ENCODE data around the gene SMNDC1. TPM values are rescaled to one million over a fixed set of nuclear protein-coding genes. Genes with fewer than 3 reads are reported as not detected.

Gene SMNDC1
- total RNA-seq, 2 experiments from 2014 or later = 40.2 to 48.1 TPM

GRCh38 chr10:110269374-110270318, 35.1 kb downstream of the SMNDC1 start:
- Mint-ChIP-seq H3K36me3 (ENCODE audit: low read depth) (no peaks in the 10 kb centered on the region), H3K4me3 (peak overlapping the region; percentile 80), H3K9me3 (no peaks in the 10 kb centered on the region), H3K27ac (peak overlapping the region; percentile 84), H3K27me3 (no peaks in the 10 kb centered on the region), H3K4me1 (ENCODE audit: low read depth) (peaks cover 57% of the 10 kb centered on the region)
- no peak overlapping the region for H3K27ac ChIP-seq (ENCODE audit: low read depth in 1 of 2, low read length in 2 of 2)
- ChIA-PET POLR2A (interaction anchor here (0.6 to 1.8 kb wide), 2 partner anchors 61 to 696 kb away, joined by 3 to 15 read pairs; no protein-coding TSS in a partner anchor), CTCF (interaction anchor here (0.5 to 1.1 kb wide), 2 partner anchors 36 to 61 kb away, joined by 3 to 4 read pairs; no protein-coding TSS in a partner anchor)
- H3K4me3 ChIP-seq (ENCODE audit: low read length) = peak overlapping the region; percentile 24
- no peak for TF ChIP-seq CTCF (IDR thresholded peaks at IDR 0.05)
- intact Hi-C loops (cut with DNase I, micrococcal nuclease) = no loop called here
- H3K27me3 ChIP-seq (ENCODE audit: control insufficient read depth in 1 of 2, insufficient read depth in 2 of 2, low read length in 2 of 2) = no peaks in the 10 kb centered on the region
- DNase-seq (peak in 4 of 14 experiments; percentile 3 to 50 (median 40)), ATAC-seq (ENCODE audit: poor library complexity) (peak; percentile 67)
- no peaks in the 10 kb centered on the region for H3K36me3 ChIP-seq (ENCODE audit: insufficient read depth, low read length)
- H3K9me3 ChIP-seq (ENCODE audit: control insufficient read depth in 1 of 2, insufficient read depth in 1 of 2, low read length in 2 of 2) = no peaks in the 10 kb centered on the region
- H3K4me1 ChIP-seq (ENCODE audit: insufficient read depth, low read length) = peaks cover 13% of the 10 kb centered on the region

- peak overlapping the region; percentile 80 for H3K4me3 Mint-ChIP-seq
- ChIA-PET CTCF (interaction anchor here (1.1 kb wide), 1 partner anchor 61 kb away, joined by 4 read pairs; no protein-coding TSS in a partner anchor), POLR2A (interaction anchor here (0.6 to 1.8 kb wide), 2 partner anchors 60 to 696 kb away, joined by 3 to 15 read pairs; no protein-coding TSS in a partner anchor)
- no peak for TF ChIP-seq CTCF (IDR thresholded peaks at IDR 0.05)
- DNase-seq = no peak
- Histone ChIP-seq H3K9me3 (ENCODE audit: control insufficient read depth in 1 of 2, insufficient read depth in 1 of 2, low read length in 2 of 2) (no peaks in the 10 kb centered on the region), H3K27me3 (ENCODE audit: control insufficient read depth in 1 of 2, insufficient read depth in 2 of 2, low read length in 2 of 2) (no peaks in the 10 kb centered on the region), H3K36me3 (ENCODE audit: insufficient read depth, low read length) (no peaks in the 10 kb centered on the region), H3K27ac (ENCODE audit: low read depth in 1 of 2, low read length in 2 of 2) (no peak overlapping the region), H3K4me1 (ENCODE audit: insufficient read depth, low read length) (peaks cover 10% of the 10 kb centered on the region), H3K4me3 (ENCODE audit: low read length) (peak overlapping the region; percentile 24)
- H3K27me3 Mint-ChIP-seq = no peaks in the 10 kb centered on the region
- ATAC-seq (ENCODE audit: poor library complexity) = no peak
- H3K36me3 Mint-ChIP-seq (ENCODE audit: low read depth) = no peaks in the 10 kb centered on the region
- H3K4me1 Mint-ChIP-seq (ENCODE audit: low read depth) = peaks cover 51% of the 10 kb centered on the region
- H3K27ac Mint-ChIP-seq = peak overlapping the region; percentile 84
- intact Hi-C loops (cut with DNase I, micrococcal nuclease) = no loop called here
- H3K9me3 Mint-ChIP-seq = no peaks in the 10 kb centered on the region
Measured at GRCh38 chr10:110268971-110269370, 35.7 kb downstream of the SMNDC1 start.

- ChIA-PET CTCF (no interaction called here), POLR2A (no interaction called here)
Measured at GRCh38 chr10:110268442-110268841, 36.3 kb downstream of the SMNDC1 start.

More at GRCh38 chr10:110268442-110268841, 36.3 kb downstream of the SMNDC1 start:
- peaks cover 7% of the 10 kb centered on the region for H3K4me1 ChIP-seq (ENCODE audit: insufficient read depth, low read length)
- no peak overlapping the region for H3K4me3 ChIP-seq (ENCODE audit: low read length)
- intact Hi-C loops (cut with DNase I, micrococcal nuclease) = no loop called here
- no peaks in the 10 kb centered on the region for H3K27me3 ChIP-seq (ENCODE audit: control insufficient read depth in 1 of 2, insufficient read depth in 2 of 2, low read length in 2 of 2)
- ATAC-seq (ENCODE audit: poor library complexity) (no peak), DNase-seq (no peak)
- Mint-ChIP-seq H3K9me3 (no peaks in the 10 kb centered on the region), H3K27me3 (no peaks in the 10 kb centered on the region), H3K4me1 (ENCODE audit: low read depth) (peaks cover 45% of the 10 kb centered on the region), H3K4me3 (no peak overlapping the region), H3K36me3 (ENCODE audit: low read depth) (no peaks in the 10 kb centered on the region), H3K27ac (peak overlapping the region; percentile 48)
- TF ChIP-seq CTCF (IDR thresholded peaks at IDR 0.05) = no peak
- no peaks in the 10 kb centered on the region for H3K36me3 ChIP-seq (ENCODE audit: insufficient read depth, low read length)
- H3K27ac ChIP-seq (ENCODE audit: low read depth in 1 of 2, low read length in 2 of 2) = no peak overlapping the region
- H3K9me3 ChIP-seq (ENCODE audit: control insufficient read depth in 1 of 2, insufficient read depth in 1 of 2, low read length in 2 of 2) = no peaks in the 10 kb centered on the region
